HEK293 (cell line): ENCODE measurements around the gene ACSS1.

Source experiments
- AEBP2 ChIP-seq: fragments of 450-650 bp; formaldehyde crosslinking; IDR thresholded peaks from 2 replicates; pipeline ENCODE4 v1.5.1; 2016; ENCODE audit warnings: missing biosample characterization, missing genetic modification characterization, borderline replicate concordance
- GLI4 ChIP-seq: fragments of 450-650 bp; formaldehyde crosslinking; IDR thresholded peaks from 2 replicates; pipeline ENCODE4 v1.5.1; 2016; ENCODE audit warnings: missing biosample characterization, missing genetic modification characterization
- IKZF3 ChIP-seq: fragments of 450-650 bp; IDR thresholded peaks from 2 replicates; pipeline ENCODE4 v1.5.0; 2018; ENCODE audit warnings: missing biosample characterization, mild to moderate bottlenecking, missing genetic modification characterization, moderate library complexity
- KLF1 ChIP-seq: fragments of 450-650 bp; formaldehyde crosslinking; IDR thresholded peaks from 2 replicates; pipeline ENCODE4 v1.5.1; 2016; ENCODE audit warnings: missing biosample characterization, missing genetic modification characterization
- MYNN ChIP-seq: fragments of 450-650 bp; formaldehyde crosslinking; IDR thresholded peaks from 2 replicates; pipeline ENCODE4 v1.5.1; 2016; ENCODE audit warnings: missing biosample characterization, missing genetic modification characterization, borderline replicate concordance
- SALL2 ChIP-seq: fragments of 450-650 bp; formaldehyde crosslinking; IDR thresholded peaks from 2 replicates; pipeline ENCODE4 v1.5.0; 2017; ENCODE audit warnings: missing biosample characterization, mild to moderate bottlenecking, missing genetic modification characterization, borderline replicate concordance
- SP3 ChIP-seq: fragments of 450-650 bp; formaldehyde crosslinking; IDR thresholded peaks from 2 replicates; pipeline ENCODE4 v1.5.1; 2016; ENCODE audit warnings: missing biosample characterization, missing genetic modification characterization
- YY2 ChIP-seq: fragments of 450-650 bp; formaldehyde crosslinking; IDR thresholded peaks from 2 replicates; pipeline ENCODE4 v1.5.1; 2016; ENCODE audit warnings: missing biosample characterization, missing genetic modification characterization
- ZBTB8A ChIP-seq: fragments of 450-650 bp; formaldehyde crosslinking; IDR thresholded peaks from 2 replicates; pipeline ENCODE4 v1.5.1; 2016; ENCODE audit warnings: missing biosample characterization, missing genetic modification characterization
- ZFP3 ChIP-seq: fragments of 450-650 bp; formaldehyde crosslinking; IDR thresholded peaks from 2 replicates; pipeline ENCODE4 v1.5.1; 2016; ENCODE audit warnings: low read depth, missing biosample characterization, missing genetic modification characterization
- ZNF133 ChIP-seq: fragments of 450-650 bp; formaldehyde crosslinking; IDR thresholded peaks from 2 replicates; pipeline ENCODE4 v1.5.1; 2016; ENCODE audit warnings: missing biosample characterization, missing genetic modification characterization
- ZNF155 ChIP-seq: fragments of 450-650 bp; formaldehyde crosslinking; IDR thresholded peaks from 2 replicates; pipeline ENCODE4 v1.5.1; 2016; ENCODE audit warnings: missing biosample characterization, missing genetic modification characterization
- ZNF169 ChIP-seq: fragments of 450-650 bp; formaldehyde crosslinking; IDR thresholded peaks from 2 replicates; pipeline ENCODE4 v1.5.1; 2016; ENCODE audit warnings: missing biosample characterization, missing genetic modification characterization
- ZNF223 ChIP-seq: fragments of 450-650 bp; formaldehyde crosslinking; IDR thresholded peaks from 2 replicates; pipeline ENCODE4 v1.5.1; 2016; ENCODE audit warnings: missing biosample characterization, missing genetic modification characterization
- ZNF335 ChIP-seq: fragments of 450-650 bp; formaldehyde crosslinking; conservative IDR thresholded peaks from 2 replicates; pipeline ENCODE4 v1.5.1; 2016; ENCODE audit warnings: missing biosample characterization, missing genetic modification characterization
- ZNF37A ChIP-seq: fragments of 450-650 bp; IDR thresholded peaks from 2 replicates; pipeline ENCODE4 v1.5.1; 2018; ENCODE audit warnings: missing biosample characterization, missing genetic modification characterization
- ZNF426 ChIP-seq: fragments of 450-650 bp; formaldehyde crosslinking; IDR thresholded peaks from 2 replicates; pipeline ENCODE4 v1.5.1; 2017; ENCODE audit warnings: missing biosample characterization, missing genetic modification characterization, mild to moderate bottlenecking, inconsistent platforms, moderate library complexity
- ZNF529 ChIP-seq: fragments of 450-650 bp; formaldehyde crosslinking; IDR thresholded peaks from 2 replicates; pipeline ENCODE4 v1.5.1; 2017; ENCODE audit warnings: missing genetic modification characterization, missing biosample characterization; ENCODE audit not compliant: insufficient replicate concordance
- ZNF530 ChIP-seq: fragments of 450-650 bp; formaldehyde crosslinking; IDR thresholded peaks from 2 replicates; pipeline ENCODE4 v1.5.1; 2016; ENCODE audit warnings: low read depth, missing biosample characterization, missing genetic modification characterization
- ZNF548 ChIP-seq: fragments of 450-650 bp; formaldehyde crosslinking; IDR thresholded peaks from 2 replicates; pipeline ENCODE4 v1.5.1; 2016; ENCODE audit warnings: missing biosample characterization, missing genetic modification characterization
- ZNF624 ChIP-seq: fragments of 450-650 bp; formaldehyde crosslinking; IDR thresholded peaks from 2 replicates; pipeline ENCODE4 v1.5.1; 2017; ENCODE audit warnings: missing biosample characterization, missing genetic modification characterization
- ZNF707 ChIP-seq: fragments of 450-650 bp; formaldehyde crosslinking; IDR thresholded peaks from 2 replicates; pipeline ENCODE4 v1.5.1; 2016; ENCODE audit warnings: missing biosample characterization, missing genetic modification characterization
- ZNF76 ChIP-seq: fragments of 450-650 bp; formaldehyde crosslinking; IDR thresholded peaks from 2 replicates; pipeline ENCODE4; 2016; ENCODE audit warnings: low read depth, missing biosample characterization, missing genetic modification characterization, borderline replicate concordance
- ZNF837 ChIP-seq: fragments of 450-650 bp; formaldehyde crosslinking; IDR thresholded peaks from 2 replicates; pipeline ENCODE4 v1.5.1; 2016; ENCODE audit warnings: missing biosample characterization, missing genetic modification characterization
- ZSCAN16 ChIP-seq: fragments of 450-650 bp; formaldehyde crosslinking; IDR thresholded peaks from 2 replicates; pipeline ENCODE4 v1.5.1; 2016; ENCODE audit warnings: missing biosample characterization, missing genetic modification characterization
- ZSCAN4 ChIP-seq: fragments of 450-650 bp; formaldehyde crosslinking; IDR thresholded peaks from 2 replicates; pipeline ENCODE4 v1.5.1; 2017; ENCODE audit warnings: missing biosample characterization, missing genetic modification characterization
- TF ChIP-seq, protein P1 (sequence below): sonication (generic); formaldehyde crosslinking; IDR thresholded peaks from 2 replicates; pipeline ENCODE4 v1.8.1; 2022; ENCODE audit warnings: mild to moderate bottlenecking, moderate library complexity, missing genetic modification reagents
- TF ChIP-seq, protein P2 (sequence below): fragments of 450-650 bp; formaldehyde crosslinking; optimal IDR thresholded peaks from 2 replicates; pipeline ENCODE3; 2016; ENCODE audit warnings: missing biosample characterization, mild to moderate bottlenecking, missing genetic modification characterization
- TF ChIP-seq, protein P3 (sequence below): fragments of 450-650 bp; formaldehyde crosslinking; IDR thresholded peaks from 2 replicates; pipeline ENCODE4 v1.5.1; 2016; ENCODE audit warnings: missing biosample characterization, missing genetic modification characterization
- TF ChIP-seq, protein P4 (sequence below): fragments of 450-650 bp; formaldehyde crosslinking; conservative IDR thresholded peaks from 2 replicates; pipeline ENCODE4 v1.5.1; 2016; ENCODE audit warnings: low read depth, missing biosample characterization, missing genetic modification characterization

The ACSS1 gene

DNA sequence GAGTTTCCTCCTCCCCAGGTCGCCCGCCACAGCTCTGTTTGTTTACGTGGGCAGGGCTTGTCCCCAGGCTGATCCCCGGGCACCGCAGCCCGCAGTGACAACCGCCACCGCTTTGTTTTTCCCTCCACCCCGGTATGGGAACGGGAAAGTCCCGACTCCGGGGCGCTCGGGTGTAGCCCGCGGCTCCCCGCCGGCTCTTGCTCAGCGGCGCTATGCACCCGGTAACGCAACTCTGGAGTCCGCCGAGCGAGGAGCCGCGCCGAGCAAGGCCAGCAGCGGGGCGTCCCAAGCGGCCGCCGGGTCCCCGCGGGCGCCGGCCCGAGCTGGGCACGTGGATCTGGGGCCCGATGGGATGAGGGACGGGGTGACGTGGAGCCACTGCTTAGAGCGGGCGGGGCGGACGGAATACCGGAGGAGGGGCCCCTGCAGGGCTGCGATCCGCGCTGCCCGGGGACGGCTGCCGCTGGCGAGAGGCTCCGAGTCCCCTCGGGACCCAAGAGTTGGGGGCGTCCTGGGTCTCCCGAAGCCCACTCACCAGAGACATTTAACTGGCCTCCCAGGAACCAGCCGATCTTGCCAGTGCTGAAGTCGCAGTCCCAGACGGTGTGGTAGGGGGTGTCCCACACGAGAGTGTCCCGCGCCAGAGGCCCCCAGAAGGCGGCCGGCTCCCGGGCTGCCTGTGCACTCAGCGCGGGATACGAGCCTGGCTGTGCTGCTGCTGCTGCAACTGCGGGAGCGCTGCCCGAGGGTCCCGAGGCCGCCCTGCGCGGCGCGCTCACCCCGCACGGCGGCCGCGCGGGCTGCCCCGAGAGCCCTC, 497 bp downstream of the ACSS1 start (continued):
- TF ChIP-seq ZNF155 (no peak), ZNF530 (tag by site-specific recombination) (no peak), YY2 (tag by site-specific recombination) (no peak), IKZF3 (tag by site-specific recombination) (peak; percentile 58; the same call in 1 of the 2 replicates), GLI4 (tag by site-specific recombination) (no peak), ZNF837 (no peak), ZSCAN4 (tag by site-specific recombination) (no peak), ZBTB8A (tag by site-specific recombination) (peak; percentile 86), SALL2 (tag by site-specific recombination) (no peak), ZNF223 (tag by site-specific recombination) (0 out of 2 replicates have a peak, but pooled peaks have one; percentile 16), ZNF426 (no peak), ZSCAN16 (tag by site-specific recombination) (no peak), ZNF624 (no peak), ZNF169 (tag by site-specific recombination) (no peak), ZNF529 (tag by site-specific recombination) (no peak), ZNF76 (tag by site-specific recombination) (peak; percentile 53; the same call in 1 of the 2 replicates), ZNF707 (tag by site-specific recombination) (no peak), ZNF133 (no peak), ZNF37A (tag by site-specific recombination) (no peak), ZNF548 (tag by site-specific recombination) (no peak), ZNF335 (tag by site-specific recombination) (peak; percentile 77), SP3 (tag by site-specific recombination) (no peak), AEBP2 (tag by site-specific recombination) (no peak), KLF1 (no peak), ZFP3 (tag by site-specific recombination) (no peak), MYNN (tag by site-specific recombination) (no peak)
- TF ChIP-seq, protein P1, sequence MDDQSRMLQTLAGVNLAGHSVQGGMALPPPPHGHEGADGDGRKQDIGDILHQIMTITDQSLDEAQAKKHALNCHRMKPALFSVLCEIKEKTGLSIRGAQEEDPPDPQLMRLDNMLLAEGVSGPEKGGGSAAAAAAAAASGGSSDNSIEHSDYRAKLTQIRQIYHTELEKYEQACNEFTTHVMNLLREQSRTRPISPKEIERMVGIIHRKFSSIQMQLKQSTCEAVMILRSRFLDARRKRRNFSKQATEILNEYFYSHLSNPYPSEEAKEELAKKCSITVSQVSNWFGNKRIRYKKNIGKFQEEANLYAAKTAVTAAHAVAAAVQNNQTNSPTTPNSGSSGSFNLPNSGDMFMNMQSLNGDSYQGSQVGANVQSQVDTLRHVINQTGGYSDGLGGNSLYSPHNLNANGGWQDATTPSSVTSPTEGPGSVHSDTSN (CRISPR knock-in tag), result 0 out of 2 replicates have a peak, but pooled peaks have one; percentile 26
- TF ChIP-seq, protein P2, sequence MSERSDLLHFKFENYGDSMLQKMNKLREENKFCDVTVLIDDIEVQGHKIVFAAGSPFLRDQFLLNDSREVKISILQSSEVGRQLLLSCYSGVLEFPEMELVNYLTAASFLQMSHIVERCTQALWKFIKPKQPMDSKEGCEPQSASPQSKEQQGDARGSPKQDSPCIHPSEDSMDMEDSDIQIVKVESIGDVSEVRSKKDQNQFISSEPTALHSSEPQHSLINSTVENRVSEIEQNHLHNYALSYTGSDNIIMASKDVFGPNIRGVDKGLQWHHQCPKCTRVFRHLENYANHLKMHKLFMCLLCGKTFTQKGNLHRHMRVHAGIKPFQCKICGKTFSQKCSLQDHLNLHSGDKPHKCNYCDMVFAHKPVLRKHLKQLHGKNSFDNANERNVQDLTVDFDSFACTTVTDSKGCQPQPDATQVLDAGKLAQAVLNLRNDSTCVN (tag by site-specific recombination), result peak; percentile 83
- TF ChIP-seq, protein P3, sequence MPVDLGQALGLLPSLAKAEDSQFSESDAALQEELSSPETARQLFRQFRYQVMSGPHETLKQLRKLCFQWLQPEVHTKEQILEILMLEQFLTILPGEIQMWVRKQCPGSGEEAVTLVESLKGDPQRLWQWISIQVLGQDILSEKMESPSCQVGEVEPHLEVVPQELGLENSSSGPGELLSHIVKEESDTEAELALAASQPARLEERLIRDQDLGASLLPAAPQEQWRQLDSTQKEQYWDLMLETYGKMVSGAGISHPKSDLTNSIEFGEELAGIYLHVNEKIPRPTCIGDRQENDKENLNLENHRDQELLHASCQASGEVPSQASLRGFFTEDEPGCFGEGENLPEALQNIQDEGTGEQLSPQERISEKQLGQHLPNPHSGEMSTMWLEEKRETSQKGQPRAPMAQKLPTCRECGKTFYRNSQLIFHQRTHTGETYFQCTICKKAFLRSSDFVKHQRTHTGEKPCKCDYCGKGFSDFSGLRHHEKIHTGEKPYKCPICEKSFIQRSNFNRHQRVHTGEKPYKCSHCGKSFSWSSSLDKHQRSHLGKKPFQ (tag by site-specific recombination), result no peak
- TF ChIP-seq, protein P4, sequence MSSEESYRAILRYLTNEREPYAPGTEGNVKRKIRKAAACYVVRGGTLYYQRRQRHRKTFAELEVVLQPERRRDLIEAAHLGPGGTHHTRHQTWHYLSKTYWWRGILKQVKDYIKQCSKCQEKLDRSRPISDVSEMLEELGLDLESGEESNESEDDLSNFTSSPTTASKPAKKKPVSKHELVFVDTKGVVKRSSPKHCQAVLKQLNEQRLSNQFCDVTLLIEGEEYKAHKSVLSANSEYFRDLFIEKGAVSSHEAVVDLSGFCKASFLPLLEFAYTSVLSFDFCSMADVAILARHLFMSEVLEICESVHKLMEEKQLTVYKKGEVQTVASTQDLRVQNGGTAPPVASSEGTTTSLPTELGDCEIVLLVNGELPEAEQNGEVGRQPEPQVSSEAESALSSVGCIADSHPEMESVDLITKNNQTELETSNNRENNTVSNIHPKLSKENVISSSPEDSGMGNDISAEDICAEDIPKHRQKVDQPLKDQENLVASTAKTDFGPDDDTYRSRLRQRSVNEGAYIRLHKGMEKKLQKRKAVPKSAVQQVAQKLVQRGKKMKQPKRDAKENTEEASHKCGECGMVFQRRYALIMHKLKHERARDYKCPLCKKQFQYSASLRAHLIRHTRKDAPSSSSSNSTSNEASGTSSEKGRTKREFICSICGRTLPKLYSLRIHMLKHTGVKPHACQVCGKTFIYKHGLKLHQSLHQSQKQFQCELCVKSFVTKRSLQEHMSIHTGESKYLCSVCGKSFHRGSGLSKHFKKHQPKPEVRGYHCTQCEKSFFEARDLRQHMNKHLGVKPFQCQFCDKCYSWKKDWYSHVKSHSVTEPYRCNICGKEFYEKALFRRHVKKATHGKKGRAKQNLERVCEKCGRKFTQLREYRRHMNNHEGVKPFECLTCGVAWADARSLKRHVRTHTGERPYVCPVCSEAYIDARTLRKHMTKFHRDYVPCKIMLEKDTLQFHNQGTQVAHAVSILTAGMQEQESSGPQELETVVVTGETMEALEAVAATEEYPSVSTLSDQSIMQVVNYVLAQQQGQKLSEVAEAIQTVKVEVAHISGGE, result no peak; the same call in 1 of the 2 replicates
